ENCODE measurements around the gene TBC1D9B. TPM values are rescaled to one million over a fixed set of nuclear protein-coding genes. Genes with fewer than 3 reads are reported as not detected.

Gene TBC1D9B
- total and polyA plus RNA-seq, 2 of the 13 experiments (the other 11 are each of a cell fraction or from before 2014, with no cell fraction given): 35.0 to 50.0 TPM

GRCh38 chr5:179876610-179876952, 31.1 kb downstream of the TBC1D9B start:
- ATAC-seq (no peak), DNase-seq (ENCODE audit: low spot score) (no peak), FAIRE-seq (no peak)
- intact Hi-C loops (cut with micrococcal nuclease; ENCODE audit: unreplicated experiment): no loop called here
- in situ Hi-C loops (cut with HindIII; ENCODE audit: extremely low pct_ligation_motif_present, low pct_unique_long_range_greater_than_20kb): no loop called here
- ChIA-PET CTCF (ENCODE audit: low intra/inter-chr PET ratio, low total read pairs) (no interaction called here), POLR2A (no interaction called here)
- no peaks in the 10 kb centered on the region for H3K27me3 ChIP-seq (ENCODE audit: control insufficient read depth in 1 of 2, insufficient read depth in 2 of 2, low read length in 2 of 2)
- H3K79me2 ChIP-seq (ENCODE audit: insufficient read depth, low read length): no peaks in the 10 kb centered on the region
- H3K36me3 ChIP-seq (replicated peaks in 1 of 2; ENCODE audit: control insufficient read depth in 1 of 2, insufficient read depth in 2 of 2, low read length in 2 of 2): peaks cover 18 to 48% of the 10 kb centered on the region in 2 experiments; a peak in 4 of 5 replicates
- H3K4me3 ChIP-seq (replicated peaks in 1 of 3; ENCODE audit: insufficient read depth in 1 of 3, low read depth in 2 of 3, low read length in 3 of 3): no peak overlapping the region
- H3K4me1 ChIP-seq (ENCODE audit: insufficient read depth, low read length): no peaks in the 10 kb centered on the region
- no peaks in the 10 kb centered on the region for H3K9me3 ChIP-seq (ENCODE audit: low read length)
- H3K9ac ChIP-seq (ENCODE audit: insufficient read depth, low read depth, low read length): no peak overlapping the region
- no TSS peak for BruUV-seq (replicated peaks)
- WGBS (ENCODE audit: low lambda C conversion rate): 98% methylated on average over 3 of the region's 3 CpGs
- no peak overlapping the region for H2AFZ ChIP-seq (ENCODE audit: low read length)
- no peak overlapping the region for H3K4me2 ChIP-seq (ENCODE audit: low read depth, low read length)
- no peak overlapping the region for H3K27ac ChIP-seq (ENCODE audit: extremely low read length, insufficient read depth, low read length)
- no peaks in the 10 kb centered on the region for H4K20me1 ChIP-seq (ENCODE audit: insufficient read depth, low read length)
- TF ChIP-seq MBNL3 (CRISPR knock-in tag; conservative IDR thresholded peaks at IDR 0.05) (no peak), MED13 (CRISPR knock-in tag; IDR thresholded peaks at IDR 0.05) (no peak), LCORL (IDR thresholded peaks at IDR 0.05) (no peak), LCORL (CRISPR knock-in tag; IDR thresholded peaks at IDR 0.05) (no peak), BCL3 (CRISPR knock-in tag; IDR thresholded peaks at IDR 0.05) (no peak), ONECUT2 (CRISPR knock-in tag; IDR thresholded peaks at IDR 0.05) (no peak), ZGPAT (CRISPR knock-in tag; IDR thresholded peaks at IDR 0.05) (no peak), CAMTA2 (CRISPR knock-in tag; IDR thresholded peaks at IDR 0.05; ENCODE audit: borderline replicate concordance) (no peak), BORCS8-MEF2B (CRISPR knock-in tag; IDR thresholded peaks at IDR 0.05) (no peak), DZIP1 (CRISPR knock-in tag; IDR thresholded peaks at IDR 0.05) (no peak), ZKSCAN5 (CRISPR knock-in tag; IDR thresholded peaks at IDR 0.05) (no peak), ATF6 (CRISPR knock-in tag; conservative IDR thresholded peaks at IDR 0.05) (no peak), ZNF546 (CRISPR knock-in tag; conservative IDR thresholded peaks at IDR 0.05) (no peak), SNAPC4 (CRISPR knock-in tag; IDR thresholded peaks at IDR 0.05) (no peak)

Measured in HepG2 (cell line).